HFF-Myc (cell line): Measurements from ENCODE around the gene MAP4K4.

Source experiments
- DNase-seq: peaks from one replicate; pipeline ENCODE4 v3.0.0-alpha.2; 2011; ENCODE audit warnings: low read depth; ENCODE audit errors: extremely low read depth
- H3K4me3 ChIP-seq: replicated peaks from 2 replicates; pipeline ENCODE4 v1.5.1; 2011; ENCODE audit warnings: low read depth, mild to moderate bottlenecking, control low read depth, low read length
- TF ChIP-seq, protein P1 (sequence below): IDR thresholded peaks from 2 replicates; pipeline ENCODE4 v1.5.1; 2012; ENCODE audit warnings: mild to moderate bottlenecking, low read depth, low read length, control low read depth; ENCODE audit errors: missing control alignments

MAP4K4 gene

DNA sequence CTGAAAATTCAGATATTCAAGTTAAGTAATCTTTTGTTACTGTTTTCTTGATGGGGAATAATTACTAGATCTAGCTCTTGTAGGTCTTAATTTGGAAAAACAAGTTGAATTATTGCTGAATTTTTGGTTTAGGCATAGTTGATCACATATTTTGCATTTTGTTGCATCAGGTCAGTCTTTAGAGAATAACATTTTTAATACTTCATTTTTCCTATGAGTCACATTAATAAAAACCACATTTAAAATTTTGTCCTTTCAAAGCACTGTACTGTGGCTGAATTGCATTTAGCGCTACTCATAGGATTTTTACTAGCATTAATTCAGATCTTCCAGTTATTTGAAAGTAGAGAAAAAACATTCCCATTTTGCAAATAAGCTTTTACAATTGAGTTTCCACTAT, 23.2 kb downstream of the MAP4K4 start:
- DNase-seq: no peak
- TF ChIP-seq, protein P1, sequence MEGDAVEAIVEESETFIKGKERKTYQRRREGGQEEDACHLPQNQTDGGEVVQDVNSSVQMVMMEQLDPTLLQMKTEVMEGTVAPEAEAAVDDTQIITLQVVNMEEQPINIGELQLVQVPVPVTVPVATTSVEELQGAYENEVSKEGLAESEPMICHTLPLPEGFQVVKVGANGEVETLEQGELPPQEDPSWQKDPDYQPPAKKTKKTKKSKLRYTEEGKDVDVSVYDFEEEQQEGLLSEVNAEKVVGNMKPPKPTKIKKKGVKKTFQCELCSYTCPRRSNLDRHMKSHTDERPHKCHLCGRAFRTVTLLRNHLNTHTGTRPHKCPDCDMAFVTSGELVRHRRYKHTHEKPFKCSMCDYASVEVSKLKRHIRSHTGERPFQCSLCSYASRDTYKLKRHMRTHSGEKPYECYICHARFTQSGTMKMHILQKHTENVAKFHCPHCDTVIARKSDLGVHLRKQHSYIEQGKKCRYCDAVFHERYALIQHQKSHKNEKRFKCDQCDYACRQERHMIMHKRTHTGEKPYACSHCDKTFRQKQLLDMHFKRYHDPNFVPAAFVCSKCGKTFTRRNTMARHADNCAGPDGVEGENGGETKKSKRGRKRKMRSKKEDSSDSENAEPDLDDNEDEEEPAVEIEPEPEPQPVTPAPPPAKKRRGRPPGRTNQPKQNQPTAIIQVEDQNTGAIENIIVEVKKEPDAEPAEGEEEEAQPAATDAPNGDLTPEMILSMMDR: no peak
- H3K4me3 ChIP-seq: no peak overlapping the region

DNA sequence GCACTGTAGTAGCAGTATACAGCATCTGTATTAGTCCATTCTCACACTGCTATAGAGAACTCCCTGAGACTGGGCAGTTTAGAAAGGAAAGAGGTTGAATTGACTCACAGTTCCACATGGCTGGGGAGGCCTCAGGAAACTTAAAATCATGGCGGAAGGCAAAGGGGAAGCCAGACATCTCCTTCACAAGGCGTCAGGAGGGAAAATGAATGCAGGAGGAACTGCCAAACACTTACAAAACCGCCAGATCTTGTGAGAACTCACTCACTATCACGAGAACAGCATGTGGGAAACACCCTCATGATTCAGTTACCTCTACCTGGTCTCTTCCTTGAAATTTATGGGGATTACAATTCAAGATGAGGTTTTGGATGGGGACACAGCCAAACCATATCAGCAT, 25.4 kb downstream of the MAP4K4 start:
- TF ChIP-seq, protein P1: no peak
- no peak for DNase-seq
- H3K4me3 ChIP-seq: no peak overlapping the region

DNA sequence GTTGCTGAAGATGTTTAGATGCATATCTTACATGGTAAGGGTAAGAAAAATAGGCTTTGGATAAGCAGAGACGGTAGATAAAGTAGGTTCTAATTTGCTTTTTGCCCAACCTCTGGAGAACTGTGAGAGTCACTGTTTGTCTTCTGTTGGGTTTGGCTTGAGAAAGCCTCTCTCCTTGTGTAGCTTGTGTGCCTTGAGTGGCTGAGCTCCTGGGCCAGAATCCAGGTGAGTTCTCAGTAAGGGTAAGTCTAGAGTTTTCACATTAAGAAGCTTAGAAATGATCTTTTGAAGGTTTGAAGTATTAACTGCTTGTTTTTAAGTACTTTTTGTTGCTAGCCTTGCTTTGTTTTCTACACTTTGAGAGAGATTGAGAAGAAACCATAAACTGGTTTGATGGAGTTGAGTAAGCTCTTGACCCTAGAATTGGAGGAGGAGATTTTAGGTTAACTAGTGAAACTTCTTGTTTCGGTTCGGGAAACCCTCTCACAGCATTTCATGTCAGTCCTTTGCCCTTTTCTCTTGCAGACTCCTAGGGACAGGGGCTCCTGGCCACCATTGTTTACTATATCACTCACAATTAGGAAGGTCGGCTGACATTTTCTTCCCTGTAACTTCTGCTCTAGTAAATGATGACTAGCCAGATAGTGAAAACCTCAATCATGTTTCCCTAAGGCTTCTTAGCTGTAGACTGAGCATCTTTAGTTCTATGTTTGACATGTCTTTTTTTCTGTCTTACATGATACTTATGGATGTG, 26.0 kb downstream of the MAP4K4 start:
- TF ChIP-seq, protein P1: no peak
- no peak overlapping the region for H3K4me3 ChIP-seq
- no peak for DNase-seq

DNA sequence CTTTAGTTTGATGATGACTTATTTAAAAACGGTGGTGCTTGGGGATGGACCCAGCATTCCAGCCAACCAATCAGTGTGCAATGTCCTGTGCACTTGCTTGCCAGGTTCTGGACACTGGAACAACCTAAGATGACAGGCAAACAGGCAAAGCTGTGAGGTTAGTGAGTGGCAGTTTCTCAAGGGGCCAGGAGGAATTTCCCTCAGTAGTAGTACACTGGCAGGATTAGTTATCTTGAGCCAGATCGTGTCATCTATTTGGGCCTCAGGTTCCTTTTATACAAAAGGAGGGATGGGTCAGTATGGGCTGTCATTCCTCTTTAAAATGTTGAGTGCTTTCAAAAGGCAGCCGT, 26.6 kb downstream of the MAP4K4 start:
- TF ChIP-seq, protein P1: no peak
- no peak for DNase-seq
- H3K4me3 ChIP-seq: no peak overlapping the region

DNA sequence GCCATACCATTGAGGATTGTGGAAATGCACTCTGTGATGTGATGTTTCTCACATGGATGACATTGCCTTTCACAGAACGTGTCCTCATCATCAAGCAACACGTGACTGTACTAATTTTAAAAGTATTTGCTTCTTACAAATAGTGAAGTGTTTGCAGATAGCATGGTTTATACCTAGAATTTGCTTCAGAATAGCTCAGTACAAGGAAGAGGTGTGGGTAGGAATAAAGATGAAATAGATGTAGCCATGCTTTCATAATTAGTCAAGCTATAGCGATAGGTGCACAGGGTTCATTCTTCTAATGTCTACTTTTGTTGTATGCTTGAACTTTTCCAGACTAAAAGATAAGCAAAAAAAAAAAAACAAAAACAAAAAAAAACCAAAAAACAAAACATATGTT, 27.5 kb downstream of the MAP4K4 start:
- no peak for DNase-seq

DNA sequence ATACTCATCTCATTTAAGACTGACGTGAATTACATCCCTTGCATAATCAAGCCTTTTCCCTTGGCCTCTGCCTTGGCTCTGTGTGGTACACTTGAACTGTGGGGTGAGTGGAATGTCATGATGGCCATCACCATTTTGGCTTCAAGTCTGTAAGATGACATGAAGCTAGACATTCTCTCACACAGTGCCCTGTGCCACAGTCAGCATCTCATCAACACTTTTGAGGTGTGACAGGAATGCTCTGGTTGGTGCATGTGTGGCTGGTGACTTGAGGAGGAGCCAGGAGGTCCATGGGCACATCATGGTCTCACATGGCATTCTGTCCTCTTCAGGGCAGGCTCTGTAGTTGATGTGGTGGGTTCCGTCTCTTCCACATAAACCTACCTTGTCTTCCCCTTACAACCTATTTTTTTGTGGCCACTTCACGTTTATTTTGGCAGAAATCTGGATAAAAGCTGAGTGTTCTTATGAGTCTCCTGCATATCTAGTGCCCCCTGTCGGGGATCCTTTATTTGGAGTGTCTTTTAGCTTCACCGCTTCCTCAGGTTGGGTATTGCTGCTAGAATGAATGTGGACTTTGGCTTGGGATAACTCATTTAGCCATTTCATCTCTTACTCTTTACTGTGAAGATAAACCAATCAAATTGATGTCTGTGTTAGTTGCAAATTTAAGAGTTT, 28.1 kb downstream of the MAP4K4 start:
- DNase-seq: no peak
- no peak overlapping the region for H3K4me3 ChIP-seq
- TF ChIP-seq, protein P1: no peak

More for the DNA sequence above, 27.5 kb downstream of the MAP4K4 start:
- TF ChIP-seq, protein P1: no peak
- H3K4me3 ChIP-seq: no peak overlapping the region
